SK-N-SH (cell line): Measurements from ENCODE around the gene SLAMF1. TPM values are rescaled to one million over a fixed set of nuclear protein-coding genes. Genes with fewer than 3 reads are reported as not detected.
A peak's percentile ranks its signal among the peaks of the same experiment; 100 is the strongest.

Source experiments
- CTCF ChIA-PET: fragments of 300-600, 350-600 bp; formaldehyde crosslinking; extraction: SDS; loops from one replicate; lab custom pipeline; 2021; lab: Yijun Ruan, JAX
- POLR2A ChIA-PET: fragments of 350-600 bp; sonication (Branson Sonifier 250); formaldehyde crosslinking; extraction: SDS; loops from one replicate; lab custom pipeline; 2020; ENCODE audit warnings: antibody characterized with exemption, inconsistent platforms; lab: Yijun Ruan, JAX
- DNase-seq: peaks from one replicate; pipeline ENCODE4 v3.0.0; 2012
- H2AFZ ChIP-seq: fragments of 200-600 bp; sonication (generic); 2 replicates; pipeline ENCODE4 v1.8.1; 2016; ENCODE audit warnings: antibody characterized with exemption, mild to moderate bottlenecking, low read depth
- H3F3A ChIP-seq: fragments of 200-600 bp; sonication (generic); replicated peaks from 2 replicates; pipeline ENCODE3; 2016; ENCODE audit warnings: antibody characterized with exemption, mild to moderate bottlenecking; ENCODE audit not compliant: insufficient read depth
- H3K27ac ChIP-seq, 2 experiments: fragments of 200-500 bp in 1 of 2; fragments of 200-600 bp in 1 of 2; sonication (Bioruptor generic) in 1 of 2; sonication (generic), shearing (Covaris generic) in 1 of 2; 2 replicates each; pipeline versions ENCODE4 v1.5.1 to v1.6.1; 2014 to 2016; ENCODE audit warnings: low read depth in 2 of 2, inconsistent platforms in 1 of 2, low read length in 1 of 2, mild to moderate bottlenecking in 1 of 2, mixed read lengths in 1 of 2
- H3K27me3 ChIP-seq: fragments of 200-600 bp; sonication (generic), shearing (Covaris generic); 2 replicates; pipeline ENCODE4 v1.6.1; 2016; ENCODE audit warnings: mixed run types; ENCODE audit not compliant: insufficient read depth
- H3K36me3 ChIP-seq, 2 experiments: fragments of 200-500 bp in 1 of 2; fragments of 200-600 bp in 1 of 2; sonication (Bioruptor generic) in 1 of 2; sonication (generic) in 1 of 2; replicated peaks in 1 of 2; 2 replicates each; pipeline versions ENCODE3 to v1.5.1; 2014 to 2016; ENCODE audit warnings: low read length in 1 of 2, mild to moderate bottlenecking in 1 of 2; ENCODE audit not compliant: insufficient read depth in 2 of 2, control insufficient read depth in 1 of 2
- H3K4me1 ChIP-seq, 2 experiments: fragments of 200-500 bp in 1 of 2; fragments of 200-600 bp in 1 of 2; sonication (Bioruptor generic) in 1 of 2; sonication (generic), shearing (Covaris generic) in 1 of 2; 2 replicates each; pipeline versions ENCODE4 v1.5.1 to v1.6.1; 2014 to 2016; ENCODE audit warnings: low read depth in 1 of 2, low read length in 1 of 2, mixed run types in 1 of 2; ENCODE audit not compliant: insufficient read depth in 2 of 2, control insufficient read depth in 1 of 2
- H3K4me2 ChIP-seq: fragments of 200-600 bp; sonication (generic), shearing (Covaris generic); 2 replicates; pipeline ENCODE4 v1.6.1; 2017; ENCODE audit warnings: mixed run types
- H3K4me3 ChIP-seq, 2 experiments: fragments of 200-500 bp in 1 of 2; fragments of 200-600 bp in 1 of 2; sonication (Bioruptor generic) in 1 of 2; sonication (generic), shearing (Covaris generic) in 1 of 2; 2 replicates each; pipeline versions ENCODE4 v1.5.1 to v1.8.1; 2014 to 2016; ENCODE audit warnings: low read depth in 2 of 2, inconsistent platforms in 1 of 2, low read length in 1 of 2, mild to moderate bottlenecking in 1 of 2, mixed read lengths in 1 of 2, moderate library complexity in 1 of 2
- H3K79me2 ChIP-seq: fragments of 200-600 bp; sonication (generic); 2 replicates; pipeline ENCODE4 v1.8.1; 2017; ENCODE audit warnings: mild to moderate bottlenecking; ENCODE audit not compliant: insufficient read depth
- H3K9ac ChIP-seq: fragments of 200-600 bp; sonication (generic); 2 replicates; pipeline ENCODE4 v1.6.1; 2017; ENCODE audit warnings: mixed run types
- H3K9me2 ChIP-seq: fragments of 200-600 bp; sonication (generic); 2 replicates; pipeline ENCODE4 v1.6.1; 2017; ENCODE audit warnings: mixed run types
- H3K9me3 ChIP-seq: fragments of 200-600 bp; sonication (generic); 2 replicates; pipeline ENCODE4 v1.6.1; 2017; ENCODE audit warnings: mixed run types, mild to moderate bottlenecking, moderate library complexity
- H4K20me1 ChIP-seq: fragments of 200-600 bp; sonication (generic); 2 replicates; pipeline ENCODE4 v1.6.1; 2017; ENCODE audit warnings: mild to moderate bottlenecking, mixed run types; ENCODE audit not compliant: insufficient read depth
- CTCF ChIP-seq: fragments of 200-600 bp; sonication (generic); IDR thresholded peaks from 2 replicates; pipeline ENCODE4 v1.6.1; 2017; ENCODE audit warnings: antibody characterized with exemption, mild to moderate bottlenecking, moderate library complexity
- EZH2phosphoT487 ChIP-seq: fragments of 200-600 bp; sonication (generic); IDR thresholded peaks from 2 replicates; pipeline ENCODE4 v1.6.1; 2017; ENCODE audit warnings: low read depth, mixed run types, mild to moderate bottlenecking, antibody characterized with exemption, moderate library complexity, borderline replicate concordance
- IRF3 ChIP-seq: fragments of 150-350 bp; IDR thresholded peaks from 2 replicates; pipeline ENCODE4 v1.6.1; 2016; ENCODE audit warnings: mild to moderate bottlenecking, low read depth, low read length
- RAD21 ChIP-seq: IDR thresholded peaks from 2 replicates; pipeline ENCODE4 v1.6.1; 2012; ENCODE audit warnings: mild to moderate bottlenecking, low read length
- RCOR1 ChIP-seq: fragments of 150-350 bp; IDR thresholded peaks from 2 replicates; pipeline ENCODE4 v1.6.1; 2017; ENCODE audit warnings: antibody characterized with exemption, low read length
- REST ChIP-seq: IDR thresholded peaks from 2 replicates; pipeline ENCODE4 v1.6.1; 2012; ENCODE audit warnings: mild to moderate bottlenecking, low read depth, low read length, moderate library complexity
- RFX5 ChIP-seq: IDR thresholded peaks from 2 replicates; pipeline ENCODE4 v1.6.1; 2012; ENCODE audit warnings: mild to moderate bottlenecking, improper control_type of control experiment, low read length
- USF1 ChIP-seq: IDR thresholded peaks from 2 replicates; pipeline ENCODE4 v1.4.0; 2012; ENCODE audit warnings: low read depth, borderline replicate concordance
- WGBS: methylation state at CpG from one replicate; pipeline ENCODE4 v1.1.6; 2017; ENCODE audit warnings: low lambda C conversion rate; 5-methylcytosine and 5-hydroxymethylcytosine counted together
- polyA plus RNA-seq, 3 experiments: library from polyadenylated mRNA; depleted of rRNA; stranded (reverse); fragments of >200 nt; gene quantifications; 2 replicates each; pipeline ENCODE4 v1.2.3, GENCODE V29; 2012

Gene SLAMF1
- polyA plus RNA-seq, 1 of the 3 experiments (the other 2 are of a cell fraction), result not detected

GRCh38 chr1:160618763-160619274 is 28.0 kb downstream of the SLAMF1 start:
- H3F3A ChIP-seq, result no peaks in the 10 kb centered on the region
- H2AFZ ChIP-seq, result peak overlapping the region; percentile 81; the same call in 1 of the 2 replicates
- no peak overlapping the region for H3K27ac ChIP-seq
- H3K9ac ChIP-seq, result no peak overlapping the region
- ChIA-PET POLR2A (no interaction called here), CTCF (interaction anchor here (0.9 to 1.5 kb wide), 3 partner anchors 13 to 60 kb away, joined by 3 to 6 read pairs (median 3); no protein-coding TSS in a partner anchor)
- H3K36me3 ChIP-seq, result no peaks in the 10 kb centered on the region
- H4K20me1 ChIP-seq, result no peaks in the 10 kb centered on the region
- WGBS, result 3% methylated on average over 3 of the region's 3 CpGs
- H3K27me3 ChIP-seq, result peaks cover 10% of the 10 kb centered on the region; the same call in 1 of the 2 replicates
- DNase-seq, result peak; percentile 37
- H3K4me3 ChIP-seq, result 0 out of 4 replicates have a peak overlapping the region, but pooled peaks of 1 of the 2 experiments have one; percentile 2
- no peaks in the 10 kb centered on the region for H3K79me2 ChIP-seq
- H3K4me1 ChIP-seq, result no peaks in the 10 kb centered on the region
- H3K9me2 ChIP-seq, result no peaks in the 10 kb centered on the region
- H3K9me3 ChIP-seq, result no peaks in the 10 kb centered on the region
- no peak overlapping the region for H3K4me2 ChIP-seq
- TF ChIP-seq CTCF (peak; percentile 57), RCOR1 (no peak)

GRCh38 chr1:160618327-160618726 is 28.5 kb downstream of the SLAMF1 start:
- no peaks in the 10 kb centered on the region for H3K4me1 ChIP-seq
- H4K20me1 ChIP-seq, result no peaks in the 10 kb centered on the region
- H3K4me3 ChIP-seq, result no peak overlapping the region
- no peaks in the 10 kb centered on the region for H3K36me3 ChIP-seq
- no peak overlapping the region for H3K4me2 ChIP-seq
- H3K27me3 ChIP-seq, result peaks cover 14% of the 10 kb centered on the region; the same call in 1 of the 2 replicates
- H3K27ac ChIP-seq, result no peak overlapping the region
- H3K79me2 ChIP-seq, result no peaks in the 10 kb centered on the region
- H3K9me3 ChIP-seq, result no peaks in the 10 kb centered on the region
- H3K9me2 ChIP-seq, result no peaks in the 10 kb centered on the region
- H2AFZ ChIP-seq, result no peak overlapping the region
- ChIA-PET POLR2A (no interaction called here), CTCF (interaction anchor here (0.9 to 1.5 kb wide), 3 partner anchors 12 to 60 kb away, joined by 3 to 6 read pairs (median 3); no protein-coding TSS in a partner anchor)
- TF ChIP-seq RAD21, result no peak
- TF ChIP-seq REST, result no peak
- no peak for TF ChIP-seq USF1
- TF ChIP-seq IRF3, result no peak
- TF ChIP-seq RFX5, result no peak
- TF ChIP-seq EZH2phosphoT487, result no peak
- no peak for DNase-seq
- H3F3A ChIP-seq, result no peaks in the 10 kb centered on the region
- 4% methylated on average over 1 of the region's 1 CpG for WGBS
- no peak overlapping the region for H3K9ac ChIP-seq
